Stimulated activated CD4-positive, alpha-beta T cell treated with anti-CD3 and anti-CD28 coated beads, Interleukin-4, amount 100 ng/mL, for 48 hours (primary cell): Measurements from ENCODE around the gene OOSP1.
"Not testable (repeated sequence)": the region's sequence is repeated elsewhere in the genome, so short reads cannot be mapped to it uniquely, and the experiment has no call there.

Experiments used
- DNase-seq, 2 donors: peaks; one replicate each; pipeline ENCODE4 v3.0.0-alpha.2; 2020; ENCODE audit warnings: low read depth in 2 of 2

The OOSP1 gene

GRCh38 chr11:59960502-59961381, 22.5 kb downstream of the OOSP1 start:
- DNase-seq: no peak

GRCh38 chr11:59962107-59962482, 23.9 kb downstream of the OOSP1 start:
- no peak for DNase-seq

- DNase-seq: no peak
These were observed 25.5 kb downstream of the OOSP1 start, which contains the start of gene OOSP4A for GRCh38 chr11:59963733-59964132. OOSP4A (plus strand) TSS chr11:59964033; CDS start chr11:59964033, 0 bp downstream.

GRCh38 chr11:59965424-59965823, 27.2 kb downstream of the OOSP1 start:
- no peak for DNase-seq

GRCh38 chr11:59966201-59966600, 28.0 kb downstream of the OOSP1 start:
- DNase-seq: no peak

GRCh38 chr11:59967677-59968394, 29.6 kb downstream of the OOSP1 start:
- no peak for DNase-seq

- DNase-seq: no peak
These were observed 30.2 kb downstream of the OOSP1 start for GRCh38 chr11:59968395-59968783.

GRCh38 chr11:59973097-59973496, 34.9 kb downstream of the OOSP1 start:
- no peak for DNase-seq

- DNase-seq: no peak
These were observed 43.0 kb downstream of the OOSP1 start for GRCh38 chr11:59981106-59981770.

GRCh38 chr11:59982037-59982436, 43.8 kb downstream of the OOSP1 start:
- not testable (repeated sequence) for DNase-seq

GRCh38 chr11:59983212-59983611, 45.0 kb downstream of the OOSP1 start:
- no peak for DNase-seq

- DNase-seq: no peak
These were observed 46.1 kb downstream of the OOSP1 start for GRCh38 chr11:59984368-59984767.

- DNase-seq: no peak
These were observed 52.2 kb downstream of the OOSP1 start for GRCh38 chr11:59990421-59990820.

GRCh38 chr11:59992425-59992824, 54.2 kb downstream of the OOSP1 start:
- no peak for DNase-seq

GRCh38 chr11:59997800-59998199, 59.6 kb downstream of the OOSP1 start:
- no peak for DNase-seq

- no peak for DNase-seq
These were observed 61.5 kb downstream of the OOSP1 start for GRCh38 chr11:59999691-60000090.

- DNase-seq: no peak
These were observed 65.5 kb downstream of the OOSP1 start for GRCh38 chr11:60003729-60004128.

GRCh38 chr11:60005360-60005759, 67.1 kb downstream of the OOSP1 start:
- no peak for DNase-seq
